ENCODE data around the gene RORC. TPM values are rescaled to one million over a fixed set of nuclear protein-coding genes. Genes with fewer than 3 reads are reported as not detected.

RORC gene
- 0.22 and 0.39 TPM in 2 replicates for total RNA-seq

GRCh38 chr1:151831605-151832004 is at the start of gene RORC:
RORC (minus strand) TSS chr1:151831802; CDS start chr1:151831764, 38 bp downstream.

GRCh38 chr1:151853411-151853943 is 21.9 kb upstream of the RORC start, which contains the start of gene THEM5:
THEM5 (minus strand) TSS chr1:151853712; CDS start chr1:151853565, 147 bp downstream.

DNA sequence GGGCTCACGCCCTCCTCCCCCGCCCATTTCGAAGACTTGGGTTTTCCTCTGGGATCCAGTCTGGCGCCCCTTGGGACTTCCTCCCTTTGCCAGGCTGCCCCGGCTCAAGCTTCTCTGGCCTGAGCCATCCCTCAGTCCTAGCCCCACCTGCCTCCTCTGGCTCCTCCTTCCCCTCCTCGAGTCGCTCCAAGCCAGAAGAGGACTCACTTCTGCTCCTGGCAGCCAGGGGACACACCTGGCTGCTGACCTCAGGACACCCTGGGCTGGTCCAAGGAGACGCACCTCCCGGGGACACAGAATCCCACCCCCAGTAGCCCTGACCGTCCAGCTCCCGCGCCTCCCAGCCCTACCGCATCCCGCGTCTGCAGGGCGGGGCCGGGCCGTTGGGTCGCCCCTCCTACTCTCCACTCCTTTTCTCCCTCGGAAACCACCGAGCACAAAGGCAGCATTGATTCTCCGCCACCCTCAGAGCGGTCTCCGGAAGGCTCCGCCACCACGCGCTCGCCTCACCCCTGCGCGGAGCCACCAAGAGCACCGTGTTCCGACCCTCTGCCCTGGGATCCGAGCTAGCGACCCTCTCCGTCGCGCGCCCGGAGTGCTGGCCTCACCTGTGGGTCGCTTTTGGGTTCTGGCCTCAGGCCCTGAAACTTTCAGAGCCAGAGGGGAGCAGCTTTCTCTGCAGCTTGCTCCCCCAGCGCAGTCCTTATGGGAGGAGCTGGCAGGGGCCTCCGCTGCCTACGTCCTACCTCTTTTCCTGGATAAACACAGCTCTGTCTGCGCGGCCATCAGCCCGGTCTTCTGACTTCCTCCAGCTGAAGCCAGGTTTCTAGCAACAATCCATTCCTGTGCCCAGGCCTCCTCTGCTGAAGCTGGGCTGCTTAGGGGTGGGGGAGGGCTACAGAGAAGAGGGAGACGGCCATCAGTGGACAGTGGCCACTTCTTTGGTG is 8.1 kb upstream of the RORC start, which contains the start of gene C2CD4D:
TSS of gene C2CD4D (minus strand) at position 364 of the 947 bp plus-strand sequence. CDS start 831 bp downstream, outside the sequence.

GRCh38 chr1:151805066-151805820 is 26.4 kb downstream of the RORC start, which contains the start of gene LINGO4:
LINGO4 (minus strand) TSS chr1:151805419; CDS start chr1:151802704, 2,715 bp downstream.

DNA sequence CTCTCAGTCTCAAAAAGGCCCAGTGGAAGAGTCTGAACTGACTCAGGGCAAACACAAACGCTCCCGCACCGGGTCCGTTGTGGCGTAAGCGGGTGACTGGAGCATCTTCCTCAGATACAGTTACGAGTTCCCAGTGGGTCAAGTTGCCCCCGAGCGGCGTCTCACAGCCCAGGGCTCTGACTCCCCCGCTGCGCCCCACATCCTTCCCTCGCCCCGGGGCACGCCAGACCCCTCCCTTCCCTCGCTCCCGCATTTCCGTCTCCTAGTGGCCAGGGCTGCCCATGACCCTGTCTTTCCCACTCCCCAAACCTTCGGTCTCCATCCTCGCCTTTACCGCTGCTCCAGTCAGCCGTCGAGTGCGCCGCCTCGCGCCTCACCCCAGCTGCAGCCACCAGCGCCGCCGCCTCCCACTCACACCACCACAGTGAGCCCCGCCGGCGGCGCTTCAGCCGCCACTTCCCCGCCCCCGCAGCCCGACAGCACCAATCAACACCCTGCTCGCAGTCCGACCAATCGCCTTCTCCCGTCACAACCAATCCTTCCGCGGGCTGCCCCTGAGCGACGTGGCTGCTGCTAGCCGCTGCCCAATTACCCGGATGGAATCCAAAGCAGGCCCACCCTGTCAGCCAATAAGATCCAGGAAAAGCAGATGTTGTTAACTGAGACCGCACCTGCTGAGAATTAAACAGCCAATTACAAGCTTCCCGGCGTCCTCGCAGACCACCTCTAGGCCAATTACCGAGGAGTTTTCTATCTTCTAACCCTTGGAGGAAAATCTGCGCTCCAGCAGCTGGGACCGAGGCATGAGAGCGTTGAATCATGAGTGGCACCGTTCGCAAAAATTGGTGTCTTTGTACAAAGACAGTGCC is 41.3 kb downstream of the RORC start, which contains the start of gene TDRKH:
TSS of gene TDRKH (minus strand) at position 430 of the 869 bp plus-strand sequence. CDS start 7,478 bp downstream, outside the sequence.

GRCh38 chr1:151762941-151763921 is 68.4 kb downstream of the RORC start, which contains the start of gene MRPL9:
MRPL9 (minus strand) TSS chr1:151763496; CDS start chr1:151763479, 17 bp downstream.

Small RNA genes within 50 kb of the gene (small RNA-seq; reads per million reads assigned to genes)
- not detected for gene RF00019

Other genes with a start within 250 kb of the RORC start
- 27.7 and 35.2 TPM in 2 replicates for gene SNX27, start 219.8 kb downstream of the RORC start, total RNA-seq
- not detected in 2 replicates for gene CELF3, start 115.0 kb downstream of the RORC start, total RNA-seq
- not detected in 2 replicates for gene RIIAD1, start 110.3 kb downstream of the RORC start, total RNA-seq
- gene MRPL9, start 68.3 kb downstream of the RORC start, total RNA-seq, result 64.5 and 68.1 TPM in 2 replicates
- gene TDRKH, start 41.3 kb downstream of the RORC start, total RNA-seq, result 2.5 and 3.2 TPM in 2 replicates
- gene LINGO4, start 26.4 kb downstream of the RORC start, total RNA-seq, result not detected in 2 replicates
- not detected in 2 replicates for gene C2CD4D, start 8.0 kb upstream of the RORC start, total RNA-seq
- not detected in 2 replicates for gene THEM5, start 21.9 kb upstream of the RORC start, total RNA-seq
- 14.6 and 17.6 TPM in 2 replicates for gene THEM4, start 77.7 kb upstream of the RORC start, total RNA-seq
- 553 and 587 TPM in 2 replicates for gene S100A10, start 162.1 kb upstream of the RORC start, total RNA-seq
- 210 and 218 TPM in 2 replicates for gene S100A11, start 205.2 kb upstream of the RORC start, total RNA-seq